Endothelial cell of umbilical vein (primary cell): ENCODE results near the gene CDR2L.

Experiments used
- CTCF ChIP-seq, 2 donors: IDR thresholded peaks; 1 replicate in 1 of 2; 2 replicates in 1 of 2; pipeline ENCODE4 v1.5.1; 2011; ENCODE audit warnings: low read length in 2 of 2, mild to moderate bottlenecking in 2 of 2, moderate library complexity in 2 of 2, control low read depth in 1 of 2, inconsistent platforms in 1 of 2, low read depth in 1 of 2; ENCODE audit not compliant: insufficient read depth in 1 of 2; ENCODE audit errors: extremely low read depth in 1 of 2
- EZH2 ChIP-seq: IDR thresholded peaks from 2 replicates; pipeline ENCODE4 v1.6.1; 2012; ENCODE audit warnings: borderline replicate concordance, low read depth, mild to moderate bottlenecking, moderate library complexity, low read length, inconsistent platforms; ENCODE audit not compliant: severe bottlenecking
- FOS ChIP-seq: IDR thresholded peaks from 2 replicates; pipeline ENCODE4 v1.6.1; 2011; ENCODE audit warnings: mild to moderate bottlenecking, low read length, moderate library complexity, borderline replicate concordance; ENCODE audit not compliant: insufficient read depth
- GATA2 ChIP-seq: IDR thresholded peaks from 2 replicates; pipeline ENCODE4 v1.7.0; 2011; ENCODE audit warnings: low read depth, mild to moderate bottlenecking, moderate library complexity, mixed read lengths, low read length; ENCODE audit not compliant: insufficient read length, insufficient read depth
- MAX ChIP-seq: IDR thresholded peaks from 2 replicates; pipeline ENCODE4 v1.6.1; 2011; ENCODE audit not compliant: insufficient read depth, insufficient read length
- MYC ChIP-seq: IDR thresholded peaks from one replicate; pipeline ENCODE4 v1.6.1; 2011; ENCODE audit warnings: mild to moderate bottlenecking, low read depth, low read length
- POLR2A ChIP-seq: IDR thresholded peaks from 2 replicates; pipeline ENCODE4 v1.6.1; 2012; ENCODE audit warnings: low read depth, mild to moderate bottlenecking, control low read depth, low read length
- POLR2AphosphoS5 ChIP-seq: IDR thresholded peaks from 2 replicates; pipeline ENCODE4 v1.6.1; 2012; ENCODE audit warnings: low read depth, mild to moderate bottlenecking, control low read depth, low read length, moderate library complexity; ENCODE audit not compliant: insufficient read depth

- no peak for TF ChIP-seq MYC
- no peak for TF ChIP-seq CTCF (IDR thresholded peaks at IDR 0.05; ENCODE audit: extremely low read depth in 1 of 2, insufficient read depth in 1 of 2, low read depth in 1 of 2, low read length in 2 of 2)
- TF ChIP-seq POLR2AphosphoS5, result no peak
- TF ChIP-seq POLR2A, result no peak
- TF ChIP-seq EZH2, result no peak
- TF ChIP-seq MAX, result no peak
- no peak for TF ChIP-seq GATA2
- TF ChIP-seq FOS, result no peak
Observed at GRCh38 chr17:75010683-75011400, 23.4 kb downstream of the CDR2L start.
